Stomach (tissue), 9 donors: Measurements from ENCODE around the gene C19orf53. TPM values are rescaled to one million over a fixed set of nuclear protein-coding genes. Genes with fewer than 3 reads are reported as not detected.

ENCODE experiments used
- DNase-seq, 2 donors: peaks; one replicate each; pipeline versions ENCODE4 v3.0.0 to v3.0.0-alpha.2; 2013 to 2019
- H3K27ac ChIP-seq, 5 donors: fragments of 200-600 bp in 4 of 5; sonication (generic) in 4 of 5; one replicate each; pipeline ENCODE4 v1.5.1; 2013 to 2019; ENCODE audit warnings: mild to moderate bottlenecking in 1 of 5, moderate library complexity in 1 of 5
- H3K27me3 ChIP-seq, 3 donors: fragments of 200-600 bp; sonication (generic); one replicate each; pipeline ENCODE4 v1.5.1; 2017 to 2019; ENCODE audit warnings: mixed run types in 1 of 3
- H3K36me3 ChIP-seq, 4 donors: fragments of 200-600 bp; sonication (generic); 1 replicate in 3 of 4; 2 replicates in 1 of 4; pipeline ENCODE4 v1.5.1; 2016 to 2019
- H3K4me1 ChIP-seq, 4 donors: fragments of 200-600 bp; sonication (generic); one replicate each; pipeline ENCODE4 v1.5.1; 2016 to 2019
- H3K4me3 ChIP-seq, 4 donors: fragments of 200-600 bp; sonication (generic) in 3 of 4; one replicate each; pipeline ENCODE4 v1.5.1; 2016 to 2019; ENCODE audit warnings: mild to moderate bottlenecking in 1 of 4
- H3K9me3 ChIP-seq, 4 donors: fragments of 200-600 bp; sonication (generic); one replicate each; pipeline ENCODE4 v1.5.1; 2016 to 2019
- CTCF ChIP-seq, 7 experiments: fragments of 450-650 bp in 4 of 7; fragments of 200-600 bp in 3 of 7; sonication (generic) in 3 of 7; IDR thresholded peaks; one replicate each; pipeline ENCODE4 v1.5.1; 2016 to 2019; ENCODE audit warnings: antibody characterized with exemption in 7 of 7, control low read depth in 2 of 7, mild to moderate bottlenecking in 1 of 7
- EP300 ChIP-seq: sonication (generic); formaldehyde crosslinking; IDR thresholded peaks from one replicate; pipeline ENCODE4 v1.6.1; 2017; ENCODE audit warnings: antibody characterized with exemption
- POLR2A ChIP-seq, 4 donors: fragments of 450-650 bp; IDR thresholded peaks; one replicate each; pipeline ENCODE4 v1.6.1; 2016; ENCODE audit warnings: antibody characterized with exemption in 4 of 4, control low read depth in 2 of 4, mild to moderate bottlenecking in 1 of 4, moderate library complexity in 1 of 4
- POLR2AphosphoS5 ChIP-seq, 3 donors: sonication (generic); formaldehyde crosslinking; IDR thresholded peaks; one replicate each; pipeline ENCODE4 v1.6.1; 2016; ENCODE audit warnings: antibody characterized with exemption in 3 of 3
- WGBS, 5 donors: extraction: QIAGEN DNeasy Blood & Tissue Kit in 3 of 5; methylation state at CpG; one replicate each; pipeline versions ENCODE4 v1.1.5 to v1.1.7; 2013 to 2018; 5-methylcytosine and 5-hydroxymethylcytosine counted together
- intact Hi-C: fragments of 100-400 bp; cut with DNase I; formaldehyde crosslinking; loops from one replicate; pipeline ENCODE4 v1.15.1; 2023; ENCODE audit warnings: low total_unique reads
- polyA plus RNA-seq, 3 donors: library from polyadenylated mRNA; stranded (reverse); fragments of 200-250 nt; gene quantifications; one replicate each; pipeline ENCODE4 v1.2.3, GENCODE V29; 2013
- total RNA-seq, 5 donors: library from RNA; depleted of rRNA; stranded (reverse); fragments of >200 nt; gene quantifications; one replicate each; pipeline versions ENCODE4 v1.1.0 to v1.2.3, GENCODE V29; 2014 to 2016
- donor health status: healthy with polysubstance abuse.
- donor health status: Bipolar disorder and iron deficiency.
- donor health status: healthy.

The C19orf53 gene
- total and polyA plus RNA-seq, 8 donors = 14.7 to 271 (median 191) TPM

GRCh38 chr19:13729859-13730258 lies 44.4 kb upstream of the C19orf53 start:
- H3K9me3 ChIP-seq = no peaks in the 10 kb centered on the region
- intact Hi-C loops = no loop called here
- no peak overlapping the region for H3K4me3 ChIP-seq
- TF ChIP-seq POLR2AphosphoS5 (IDR thresholded peaks at IDR 0.05) = no peak
- TF ChIP-seq EP300 = no peak
- TF ChIP-seq POLR2A (IDR thresholded peaks at IDR 0.05) = no peak
- no peak for TF ChIP-seq CTCF (IDR thresholded peaks at IDR 0.05)
- DNase-seq = no peak
- no peaks in the 10 kb centered on the region for H3K36me3 ChIP-seq
- peaks cover 15 to 38% (median 18%) of the 10 kb centered on the region in 4 donors for H3K4me1 ChIP-seq
- peak overlapping the region in 4 of 5 donors; percentile 84 to 93 (median 90) for H3K27ac ChIP-seq
- H3K27me3 ChIP-seq = no peaks in the 10 kb centered on the region
- 36 to 42% (median 39%) methylated on average over 2 of the region's 2 CpGs for WGBS, 5 donors

- H3K9me3 ChIP-seq = no peaks in the 10 kb centered on the region
- H3K27me3 ChIP-seq = no peaks in the 10 kb centered on the region
- WGBS, 5 donors = 0 to 1% (median 0%) methylated on average over 21 to 39 of the region's 39 CpGs
- H3K4me3 ChIP-seq = peak overlapping the region; percentile 38 to 57 (median 52)
- no peaks in the 10 kb centered on the region for H3K36me3 ChIP-seq
- DNase-seq = peak; percentile 96 to 99
- peak overlapping the region; percentile 84 to 93 (median 91) for H3K27ac ChIP-seq
- H3K4me1 ChIP-seq = peaks cover 15 to 38% (median 18%) of the 10 kb centered on the region in 4 donors
- no peak for TF ChIP-seq POLR2A (IDR thresholded peaks at IDR 0.05)
- TF ChIP-seq POLR2AphosphoS5 (IDR thresholded peaks at IDR 0.05) = peak; percentile 54 to 90 (median 84)
- TF ChIP-seq EP300 = no peak
- TF ChIP-seq CTCF (IDR thresholded peaks at IDR 0.05) = peak in 1 of 7 experiments; percentile 7
- intact Hi-C loops = no loop called here
Observed at GRCh38 chr19:13731147-13731964, 42.9 kb upstream of the C19orf53 start.

- 85 to 95% (median 91%) methylated on average over 7 to 8 of the region's 8 CpGs for WGBS, 5 donors
- TF ChIP-seq POLR2A (IDR thresholded peaks at IDR 0.05) = no peak
- TF ChIP-seq POLR2AphosphoS5 (IDR thresholded peaks at IDR 0.05) = no peak
- no peak for TF ChIP-seq EP300
- no peak for TF ChIP-seq CTCF (IDR thresholded peaks at IDR 0.05)
- H3K9me3 ChIP-seq = no peaks in the 10 kb centered on the region
- H3K36me3 ChIP-seq = peaks cover 0 to 4% (median 1%) of the 10 kb centered on the region in 4 donors
- H3K4me3 ChIP-seq = peak overlapping the region; percentile 38 to 57 (median 52)
- peaks cover 15 to 38% (median 18%) of the 10 kb centered on the region in 4 donors for H3K4me1 ChIP-seq
- H3K27me3 ChIP-seq = no peaks in the 10 kb centered on the region
- DNase-seq = no peak
- intact Hi-C loops = no loop called here
- H3K27ac ChIP-seq = peak overlapping the region in 2 of 5 donors; percentile 84 to 89
Observed at GRCh38 chr19:13732337-13732736, 41.9 kb upstream of the C19orf53 start.

- no peak overlapping the region for H3K27ac ChIP-seq
- H3K4me3 ChIP-seq = no peak overlapping the region
- intact Hi-C loops = no loop called here
- TF ChIP-seq POLR2AphosphoS5 (IDR thresholded peaks at IDR 0.05) (no peak), POLR2A (IDR thresholded peaks at IDR 0.05) (no peak), EP300 (no peak)
- WGBS, 5 donors = 74 to 100% (median 79%) methylated on average over 2 of the region's 2 CpGs
- peaks cover 15 to 25% (median 18%) of the 10 kb centered on the region in 4 donors for H3K4me1 ChIP-seq
- H3K36me3 ChIP-seq = peaks cover 0 to 9% (median 2%) of the 10 kb centered on the region in 4 donors
- H3K27me3 ChIP-seq = no peaks in the 10 kb centered on the region
- DNase-seq = no peak
- no peaks in the 10 kb centered on the region for H3K9me3 ChIP-seq
Observed at GRCh38 chr19:13734751-13735150, 39.5 kb upstream of the C19orf53 start.
